Coronary artery (tissue), 2 donors: ENCODE data around the gene NETO2.
A peak's percentile ranks its signal among the peaks of the same experiment; 100 is the strongest.
"Not testable (repeated sequence)": the region's sequence is repeated elsewhere in the genome, so short reads cannot be mapped to it uniquely, and the experiment has no call there.

ENCODE experiments used
- DNase-seq: peaks from one replicate; pipeline ENCODE4 v3.0.0-alpha.2; 2017; ENCODE audit warnings: low spot score
- H3K27ac ChIP-seq, 2 donors: fragments of 200-600 bp; sonication (generic); one replicate each; pipeline ENCODE4 v1.5.1; 2016 to 2019
- H3K4me3 ChIP-seq: fragments of 200-600 bp; sonication (generic); 2 replicates; pipeline ENCODE4 v1.5.1; 2016; ENCODE audit warnings: mild to moderate bottlenecking, moderate library complexity
- TF ChIP-seq, protein P1 (sequence below): fragments of 200-600 bp; sonication (generic); IDR thresholded peaks from one replicate; pipeline ENCODE4 v1.5.1; 2019; ENCODE audit warnings: antibody characterized with exemption

NETO2 gene

DNA sequence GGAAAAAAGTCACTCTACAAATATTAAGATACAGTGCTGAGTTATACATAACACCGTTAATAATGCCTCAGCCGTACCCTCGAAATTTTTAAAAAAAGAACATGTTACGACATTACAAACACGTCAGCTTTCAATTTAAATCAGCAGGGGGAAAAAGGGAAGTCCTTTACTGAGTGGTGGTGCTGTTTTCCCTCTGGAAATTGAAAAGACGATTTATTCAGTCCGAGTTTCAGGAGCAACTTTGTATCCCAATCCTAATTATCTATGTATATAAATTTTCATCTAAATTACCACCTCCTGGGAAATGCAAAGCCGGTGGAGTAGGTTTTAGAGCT lies 1.3 kb downstream of the NETO2 start:
- Histone ChIP-seq H3K27ac (no peak overlapping the region), H3K4me3 (peak overlapping the region; percentile 68)
- no peak for DNase-seq
- TF ChIP-seq, protein P1, sequence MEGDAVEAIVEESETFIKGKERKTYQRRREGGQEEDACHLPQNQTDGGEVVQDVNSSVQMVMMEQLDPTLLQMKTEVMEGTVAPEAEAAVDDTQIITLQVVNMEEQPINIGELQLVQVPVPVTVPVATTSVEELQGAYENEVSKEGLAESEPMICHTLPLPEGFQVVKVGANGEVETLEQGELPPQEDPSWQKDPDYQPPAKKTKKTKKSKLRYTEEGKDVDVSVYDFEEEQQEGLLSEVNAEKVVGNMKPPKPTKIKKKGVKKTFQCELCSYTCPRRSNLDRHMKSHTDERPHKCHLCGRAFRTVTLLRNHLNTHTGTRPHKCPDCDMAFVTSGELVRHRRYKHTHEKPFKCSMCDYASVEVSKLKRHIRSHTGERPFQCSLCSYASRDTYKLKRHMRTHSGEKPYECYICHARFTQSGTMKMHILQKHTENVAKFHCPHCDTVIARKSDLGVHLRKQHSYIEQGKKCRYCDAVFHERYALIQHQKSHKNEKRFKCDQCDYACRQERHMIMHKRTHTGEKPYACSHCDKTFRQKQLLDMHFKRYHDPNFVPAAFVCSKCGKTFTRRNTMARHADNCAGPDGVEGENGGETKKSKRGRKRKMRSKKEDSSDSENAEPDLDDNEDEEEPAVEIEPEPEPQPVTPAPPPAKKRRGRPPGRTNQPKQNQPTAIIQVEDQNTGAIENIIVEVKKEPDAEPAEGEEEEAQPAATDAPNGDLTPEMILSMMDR, result no peak

DNA sequence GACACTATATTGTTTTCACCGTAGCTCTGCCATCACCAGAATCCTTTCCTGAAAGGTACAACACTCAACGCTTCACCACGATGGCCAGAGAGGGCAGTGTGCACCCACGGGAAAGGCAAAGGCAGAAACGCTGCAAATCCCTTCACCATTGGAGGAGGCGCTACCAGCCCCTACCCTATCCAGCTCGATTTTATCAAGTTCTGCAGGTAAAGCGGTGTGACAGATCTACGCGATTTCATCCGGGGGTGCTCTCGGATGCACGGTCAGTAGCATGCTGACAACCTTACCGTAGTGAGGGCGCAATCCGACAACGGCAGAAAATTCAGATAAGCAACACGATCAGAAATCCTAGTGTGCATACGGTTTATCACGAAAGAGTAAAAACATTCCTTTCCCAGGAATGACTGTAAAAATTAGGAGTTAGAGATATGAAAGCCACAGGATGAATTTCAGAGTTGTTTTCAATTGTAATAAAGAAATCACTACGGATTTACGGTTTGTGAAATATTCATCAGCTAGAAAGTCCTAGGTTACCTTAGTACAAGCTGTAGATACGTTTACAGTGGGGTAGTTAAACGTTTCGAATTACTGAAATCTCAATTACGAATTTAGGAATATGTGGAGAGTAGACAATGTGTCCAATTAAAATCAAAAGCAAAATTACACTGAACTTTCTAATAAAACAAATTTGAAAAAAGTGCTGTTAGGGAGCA lies 1.8 kb downstream of the NETO2 start:
- TF ChIP-seq, protein P1, result peak; percentile 83

DNA sequence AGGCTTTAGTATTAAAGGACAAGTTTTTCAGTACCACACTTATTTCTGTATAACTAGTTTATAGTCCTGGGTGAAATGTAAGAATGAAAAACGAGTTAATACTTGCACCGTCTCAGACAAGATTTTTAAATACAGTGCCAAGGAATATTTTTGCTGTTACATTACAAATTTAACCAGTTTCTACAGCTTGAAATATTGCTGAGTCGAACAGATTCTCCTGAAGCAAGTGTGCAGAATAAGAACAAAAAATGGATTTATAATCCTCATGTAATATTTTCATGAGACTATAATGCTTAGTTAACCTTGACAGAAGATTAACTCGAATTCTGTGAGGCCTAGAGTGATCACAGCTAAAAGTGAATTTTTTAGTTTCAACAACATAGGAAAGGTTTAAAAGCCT lies 3.1 kb downstream of the NETO2 start:
- Histone ChIP-seq H3K27ac (no peak overlapping the region), H3K4me3 (no peak overlapping the region)
- no peak for DNase-seq
- TF ChIP-seq, protein P1, result no peak

More for the DNA sequence above, 1.8 kb downstream of the NETO2 start:
- Histone ChIP-seq H3K4me3 (peak overlapping the region; percentile 68), H3K27ac (no peak overlapping the region)
- peak; percentile 81 for DNase-seq

DNA sequence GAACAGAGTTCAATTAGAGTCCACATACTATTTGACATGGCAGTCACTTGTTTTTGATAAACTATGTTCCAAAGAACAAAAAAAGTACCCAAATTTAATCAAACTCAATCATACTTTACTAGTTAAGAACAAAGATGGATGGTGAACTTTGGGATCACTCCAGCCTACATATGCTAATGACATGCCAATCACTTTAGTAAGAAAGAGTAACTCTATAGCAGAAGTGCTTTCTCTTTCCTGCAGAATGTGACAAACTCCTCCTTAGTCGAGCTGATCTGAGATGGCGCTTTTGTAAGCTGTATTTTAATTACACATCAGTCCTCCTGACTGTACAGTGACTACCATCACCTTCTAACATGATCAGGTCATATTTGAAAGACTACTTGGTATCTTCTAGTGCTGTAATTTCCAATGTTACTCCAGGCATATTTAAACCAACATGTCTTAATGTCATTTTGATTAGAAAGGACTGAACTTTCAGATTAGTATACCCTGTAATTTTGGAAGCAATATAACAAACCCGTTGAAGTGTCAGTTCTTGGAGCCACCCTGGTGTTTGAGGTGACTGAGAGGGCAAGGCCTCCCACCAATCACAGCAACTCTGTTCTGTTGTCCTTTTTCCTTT lies 4.1 kb downstream of the NETO2 start:
- DNase-seq, result no peak
- Histone ChIP-seq H3K27ac (no peak overlapping the region), H3K4me3 (no peak overlapping the region)
- TF ChIP-seq, protein P1, result no peak

DNA sequence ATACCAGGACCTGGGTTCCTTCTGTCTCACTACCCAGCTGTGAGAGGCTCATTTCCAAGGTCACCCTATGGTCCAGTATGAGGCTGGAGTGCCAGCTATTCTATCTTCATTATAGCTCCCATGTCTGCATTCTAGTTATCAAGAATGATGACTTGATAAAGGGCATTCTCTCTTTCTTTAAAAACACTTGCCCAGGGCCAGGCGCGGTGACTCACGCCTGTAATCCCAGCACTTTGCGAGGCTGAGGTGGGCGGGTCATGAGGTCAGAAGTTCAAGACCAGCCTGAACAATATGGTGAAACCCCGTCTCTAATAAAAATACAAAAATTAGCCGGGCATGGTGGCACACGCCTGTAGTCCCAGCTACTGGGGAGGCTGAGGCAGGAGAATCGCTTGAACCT lies 5.8 kb downstream of the NETO2 start:
- not testable (repeated sequence) for H3K4me3 ChIP-seq, H3K27ac ChIP-seq, DNase-seq

DNA sequence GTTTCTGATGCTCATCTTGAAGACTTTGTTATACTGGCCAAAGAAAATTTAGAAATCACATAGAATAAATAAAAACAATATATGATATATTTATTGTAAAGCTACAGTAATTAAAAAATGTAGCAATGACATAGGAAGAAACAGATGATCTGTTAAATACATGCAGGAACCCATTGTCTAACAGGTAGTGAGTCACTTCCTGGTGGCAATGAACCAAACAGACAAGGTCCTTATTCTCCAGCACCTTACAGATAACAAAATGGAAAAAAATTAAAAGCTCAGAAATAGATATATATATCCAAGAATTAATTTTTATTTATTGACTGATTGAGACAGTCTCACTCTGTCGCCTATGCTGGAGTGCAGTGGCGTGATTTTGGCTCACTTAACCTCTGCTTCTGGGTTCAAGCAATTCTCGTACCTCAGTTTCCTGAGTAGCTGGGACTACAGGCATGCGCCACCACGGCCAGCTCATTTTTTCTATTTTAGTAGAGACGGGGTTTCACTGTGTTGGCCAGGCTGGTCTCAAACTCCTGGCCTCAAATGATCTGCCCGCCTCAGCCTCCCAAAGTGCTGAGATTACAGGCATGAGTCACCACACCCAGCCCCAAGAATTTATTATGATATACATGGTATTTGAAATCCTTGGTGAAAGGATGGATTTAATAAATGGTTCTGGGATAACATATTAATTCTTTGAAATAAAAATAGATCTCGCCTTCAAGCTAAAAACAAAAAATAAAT lies 7.5 kb downstream of the NETO2 start:
- H3K4me3 ChIP-seq, result no peak overlapping the region
- no peak for DNase-seq
- no peak overlapping the region for H3K27ac ChIP-seq
- TF ChIP-seq, protein P1, result no peak

DNA sequence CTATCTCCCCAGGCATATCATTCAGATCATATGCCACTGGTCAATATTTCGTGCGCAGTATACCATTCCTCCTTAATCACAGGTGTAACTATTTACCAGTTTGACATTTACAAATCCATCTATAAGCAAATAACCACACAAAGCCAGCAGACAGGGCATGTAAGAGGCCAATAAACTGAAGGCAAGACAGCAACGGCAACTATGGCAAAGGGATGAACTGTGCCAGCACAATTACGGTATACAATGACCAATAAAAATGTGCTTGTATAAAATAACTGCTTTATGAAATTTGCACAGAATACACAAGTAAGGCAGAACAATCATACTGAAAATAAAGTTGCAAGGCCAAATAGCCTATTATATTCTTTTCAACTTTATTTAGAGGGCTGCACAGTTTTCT lies 9.2 kb downstream of the NETO2 start:
- Histone ChIP-seq H3K4me3 (no peak overlapping the region), H3K27ac (no peak overlapping the region)
- DNase-seq, result no peak
- TF ChIP-seq, protein P1, result no peak
